GM12878 (cell line): Measurements from ENCODE around the gene SLC1A2.

Source experiments
- ATF7 ChIP-seq: fragments of 450-650 bp; IDR thresholded peaks from 2 replicates; pipeline ENCODE4 v1.6.1; 2016; ENCODE audit warnings: low read depth, mild to moderate bottlenecking
- BHLHE40 ChIP-seq, 2 experiments: fragments of 450-650 bp in 1 of 2; IDR thresholded peaks; 2 replicates each; pipeline ENCODE4 v1.6.1; 2011 to 2017; ENCODE audit warnings: low read depth in 2 of 2, borderline replicate concordance in 1 of 2, improper control_type of control experiment in 1 of 2, low read length in 1 of 2, mild to moderate bottlenecking in 1 of 2
- BRCA1 ChIP-seq: IDR thresholded peaks from 2 replicates; pipeline ENCODE4 v1.6.1; 2011; ENCODE audit warnings: low read depth, low read length, improper control_type of control experiment
- CREM ChIP-seq: IDR thresholded peaks from 2 replicates; pipeline ENCODE4 v1.6.1; 2014; ENCODE audit warnings: antibody characterized with exemption, low read depth
- EP300 ChIP-seq, 2 experiments: fragments of 150-350 bp in 1 of 2; IDR thresholded peaks; 2 replicates each; pipeline ENCODE4 v1.6.1; 2011 to 2012; ENCODE audit warnings: low read depth in 2 of 2, low read length in 2 of 2, borderline replicate concordance in 1 of 2, improper control_type of control experiment in 1 of 2, inconsistent platforms in 1 of 2; ENCODE audit not compliant: control insufficient read depth in 1 of 2
- LARP7 ChIP-seq: fragments of 450-650 bp; IDR thresholded peaks from 2 replicates; pipeline ENCODE4 v1.6.1; 2017; ENCODE audit warnings: mild to moderate bottlenecking
- NFYA ChIP-seq: IDR thresholded peaks from 2 replicates; pipeline ENCODE4 v1.6.1; 2011; ENCODE audit warnings: low read depth, mild to moderate bottlenecking, low read length, improper control_type of control experiment, borderline replicate concordance
- POLR2A ChIP-seq: IDR thresholded peaks from 2 replicates; pipeline ENCODE4 v1.6.1; 2011; ENCODE audit warnings: low read depth, mild to moderate bottlenecking, low read length
- POLR2AphosphoS5 ChIP-seq: IDR thresholded peaks from 2 replicates; pipeline ENCODE4 v1.6.1; 2011; ENCODE audit warnings: mild to moderate bottlenecking, low read length, inconsistent platforms
- RAD21 ChIP-seq: IDR thresholded peaks from 2 replicates; pipeline ENCODE4 v1.6.1; 2011; ENCODE audit warnings: mild to moderate bottlenecking, low read depth, low read length, moderate library complexity; ENCODE audit not compliant: insufficient read depth
- TF ChIP-seq, protein P1 (sequence below): fragments of 450-650 bp; IDR thresholded peaks from 2 replicates; pipeline ENCODE4 v1.6.1; 2017; ENCODE audit warnings: mild to moderate bottlenecking
- TF ChIP-seq, protein P2 (sequence below): IDR thresholded peaks from 2 replicates; pipeline ENCODE4 v1.6.1; 2011; ENCODE audit warnings: mild to moderate bottlenecking, low read depth, low read length, moderate library complexity; ENCODE audit not compliant: insufficient replicate concordance
- TF ChIP-seq, protein P3 (sequence below), 3 experiments: IDR thresholded peaks in 2 of 3; conservative IDR thresholded peaks in 1 of 3; 2 replicates each; pipeline ENCODE4 v1.5.1; 2011; ENCODE audit warnings: low read depth in 3 of 3, low read length in 3 of 3, mild to moderate bottlenecking in 3 of 3, control low read depth in 2 of 3, moderate library complexity in 2 of 3, inconsistent platforms in 1 of 3, mixed read lengths in 1 of 3; ENCODE audit not compliant: control insufficient read depth in 2 of 3, insufficient read depth in 1 of 3; ENCODE audit errors: extremely low read depth in 1 of 3
- TF ChIP-seq, protein P4 (sequence below): fragments of 450-650 bp; IDR thresholded peaks from 2 replicates; pipeline ENCODE4 v1.6.1; 2017; ENCODE audit warnings: borderline replicate concordance

DNA sequence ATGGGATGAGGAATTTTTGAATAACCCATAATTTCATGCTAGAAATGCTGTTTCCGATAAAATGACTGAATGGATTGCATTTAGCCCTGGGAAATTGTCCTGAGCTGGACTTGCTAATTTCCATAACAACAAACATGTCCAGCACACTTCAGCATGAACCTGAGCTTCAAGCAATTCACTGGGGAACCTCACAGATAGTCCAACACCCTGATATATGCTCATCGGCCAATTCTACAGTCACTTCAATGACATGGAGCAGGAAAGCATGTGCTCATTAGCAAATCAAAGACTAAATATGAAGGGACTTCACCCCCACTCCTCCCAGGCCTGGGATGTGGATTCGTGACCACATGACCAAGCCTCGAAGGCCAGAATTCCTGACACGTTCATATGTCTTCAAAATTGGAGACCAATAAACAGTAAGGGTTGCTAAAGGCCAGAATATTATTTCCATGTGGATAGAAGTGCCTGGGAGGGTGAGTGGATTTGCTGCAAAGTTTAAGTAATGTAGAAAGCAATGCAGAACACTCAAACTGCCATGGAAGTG, 131.9 kb downstream of the SLC1A2 start:
- TF ChIP-seq, protein P1, sequence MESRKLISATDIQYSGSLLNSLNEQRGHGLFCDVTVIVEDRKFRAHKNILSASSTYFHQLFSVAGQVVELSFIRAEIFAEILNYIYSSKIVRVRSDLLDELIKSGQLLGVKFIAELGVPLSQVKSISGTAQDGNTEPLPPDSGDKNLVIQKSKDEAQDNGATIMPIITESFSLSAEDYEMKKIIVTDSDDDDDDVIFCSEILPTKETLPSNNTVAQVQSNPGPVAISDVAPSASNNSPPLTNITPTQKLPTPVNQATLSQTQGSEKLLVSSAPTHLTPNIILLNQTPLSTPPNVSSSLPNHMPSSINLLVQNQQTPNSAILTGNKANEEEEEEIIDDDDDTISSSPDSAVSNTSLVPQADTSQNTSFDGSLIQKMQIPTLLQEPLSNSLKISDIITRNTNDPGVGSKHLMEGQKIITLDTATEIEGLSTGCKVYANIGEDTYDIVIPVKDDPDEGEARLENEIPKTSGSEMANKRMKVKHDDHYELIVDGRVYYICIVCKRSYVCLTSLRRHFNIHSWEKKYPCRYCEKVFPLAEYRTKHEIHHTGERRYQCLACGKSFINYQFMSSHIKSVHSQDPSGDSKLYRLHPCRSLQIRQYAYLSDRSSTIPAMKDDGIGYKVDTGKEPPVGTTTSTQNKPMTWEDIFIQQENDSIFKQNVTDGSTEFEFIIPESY, result no peak
- TF ChIP-seq LARP7, result no peak
- no peak for TF ChIP-seq POLR2A
- no peak for TF ChIP-seq POLR2AphosphoS5
- no peak for TF ChIP-seq EP300 (IDR thresholded peaks at IDR 0.05; ENCODE audit: borderline replicate concordance in 1 of 2, control insufficient read depth in 1 of 2, low read depth in 2 of 2, low read length in 2 of 2)
- no peak for TF ChIP-seq ATF7
- TF ChIP-seq, protein P2, sequence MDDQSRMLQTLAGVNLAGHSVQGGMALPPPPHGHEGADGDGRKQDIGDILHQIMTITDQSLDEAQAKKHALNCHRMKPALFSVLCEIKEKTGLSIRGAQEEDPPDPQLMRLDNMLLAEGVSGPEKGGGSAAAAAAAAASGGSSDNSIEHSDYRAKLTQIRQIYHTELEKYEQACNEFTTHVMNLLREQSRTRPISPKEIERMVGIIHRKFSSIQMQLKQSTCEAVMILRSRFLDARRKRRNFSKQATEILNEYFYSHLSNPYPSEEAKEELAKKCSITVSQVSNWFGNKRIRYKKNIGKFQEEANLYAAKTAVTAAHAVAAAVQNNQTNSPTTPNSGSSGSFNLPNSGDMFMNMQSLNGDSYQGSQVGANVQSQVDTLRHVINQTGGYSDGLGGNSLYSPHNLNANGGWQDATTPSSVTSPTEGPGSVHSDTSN, result no peak
- TF ChIP-seq NFYA, result no peak
- TF ChIP-seq BHLHE40 (IDR thresholded peaks at IDR 0.05; ENCODE audit: borderline replicate concordance in 1 of 2, low read depth in 2 of 2, low read length in 1 of 2), result no peak
- TF ChIP-seq, protein P3, sequence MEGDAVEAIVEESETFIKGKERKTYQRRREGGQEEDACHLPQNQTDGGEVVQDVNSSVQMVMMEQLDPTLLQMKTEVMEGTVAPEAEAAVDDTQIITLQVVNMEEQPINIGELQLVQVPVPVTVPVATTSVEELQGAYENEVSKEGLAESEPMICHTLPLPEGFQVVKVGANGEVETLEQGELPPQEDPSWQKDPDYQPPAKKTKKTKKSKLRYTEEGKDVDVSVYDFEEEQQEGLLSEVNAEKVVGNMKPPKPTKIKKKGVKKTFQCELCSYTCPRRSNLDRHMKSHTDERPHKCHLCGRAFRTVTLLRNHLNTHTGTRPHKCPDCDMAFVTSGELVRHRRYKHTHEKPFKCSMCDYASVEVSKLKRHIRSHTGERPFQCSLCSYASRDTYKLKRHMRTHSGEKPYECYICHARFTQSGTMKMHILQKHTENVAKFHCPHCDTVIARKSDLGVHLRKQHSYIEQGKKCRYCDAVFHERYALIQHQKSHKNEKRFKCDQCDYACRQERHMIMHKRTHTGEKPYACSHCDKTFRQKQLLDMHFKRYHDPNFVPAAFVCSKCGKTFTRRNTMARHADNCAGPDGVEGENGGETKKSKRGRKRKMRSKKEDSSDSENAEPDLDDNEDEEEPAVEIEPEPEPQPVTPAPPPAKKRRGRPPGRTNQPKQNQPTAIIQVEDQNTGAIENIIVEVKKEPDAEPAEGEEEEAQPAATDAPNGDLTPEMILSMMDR (IDR thresholded peaks at IDR 0.05 in 2 of 3, conservative IDR thresholded peaks at IDR 0.05 in 1 of 3; ENCODE audit: control insufficient read depth in 2 of 3, extremely low read depth in 1 of 3, insufficient read depth in 1 of 3, low read depth in 3 of 3, low read length in 3 of 3), result no peak
- TF ChIP-seq BRCA1, result no peak
- TF ChIP-seq CREM, result no peak
- TF ChIP-seq RAD21, result no peak
- TF ChIP-seq, protein P4, sequence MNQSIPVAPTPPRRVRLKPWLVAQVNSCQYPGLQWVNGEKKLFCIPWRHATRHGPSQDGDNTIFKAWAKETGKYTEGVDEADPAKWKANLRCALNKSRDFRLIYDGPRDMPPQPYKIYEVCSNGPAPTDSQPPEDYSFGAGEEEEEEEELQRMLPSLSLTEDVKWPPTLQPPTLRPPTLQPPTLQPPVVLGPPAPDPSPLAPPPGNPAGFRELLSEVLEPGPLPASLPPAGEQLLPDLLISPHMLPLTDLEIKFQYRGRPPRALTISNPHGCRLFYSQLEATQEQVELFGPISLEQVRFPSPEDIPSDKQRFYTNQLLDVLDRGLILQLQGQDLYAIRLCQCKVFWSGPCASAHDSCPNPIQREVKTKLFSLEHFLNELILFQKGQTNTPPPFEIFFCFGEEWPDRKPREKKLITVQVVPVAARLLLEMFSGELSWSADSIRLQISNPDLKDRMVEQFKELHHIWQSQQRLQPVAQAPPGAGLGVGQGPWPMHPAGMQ, result no peak
